ENCODE results near the gene ACOX1. TPM values are rescaled to one million over a fixed set of nuclear protein-coding genes. Genes with fewer than 3 reads are reported as not detected.

ACOX1 gene
- total and polyA plus RNA-seq, 2 of the 13 experiments (the other 11 are each of a cell fraction or from before 2014, with no cell fraction given) = 86.4 to 120 TPM

- TF ChIP-seq, protein P1, sequence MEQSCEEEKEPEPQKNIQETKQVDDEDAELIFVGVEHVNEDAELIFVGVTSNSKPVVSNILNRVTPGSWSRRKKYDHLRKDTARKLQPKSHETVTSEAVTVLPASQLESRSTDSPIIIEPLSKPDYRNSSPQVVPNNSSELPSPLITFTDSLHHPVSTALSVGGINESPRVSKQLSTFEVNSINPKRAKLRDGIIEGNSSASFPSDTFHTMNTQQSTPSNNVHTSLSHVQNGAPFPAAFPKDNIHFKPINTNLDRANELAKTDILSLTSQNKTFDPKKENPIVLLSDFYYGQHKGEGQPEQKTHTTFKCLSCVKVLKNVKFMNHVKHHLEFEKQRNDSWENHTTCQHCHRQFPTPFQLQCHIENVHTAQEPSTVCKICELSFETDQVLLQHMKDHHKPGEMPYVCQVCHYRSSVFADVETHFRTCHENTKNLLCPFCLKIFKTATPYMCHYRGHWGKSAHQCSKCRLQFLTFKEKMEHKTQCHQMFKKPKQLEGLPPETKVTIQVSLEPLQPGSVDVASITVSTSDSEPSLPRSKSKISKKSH (CRISPR knock-in tag; IDR thresholded peaks at IDR 0.05; ENCODE audit: borderline replicate concordance) = peak; percentile 84; the same call in 1 of the 2 replicates
- no peak for TF ChIP-seq ZFP82 (CRISPR knock-in tag; IDR thresholded peaks at IDR 0.05; ENCODE audit: borderline replicate concordance)
- TF ChIP-seq PHF8 (CRISPR knock-in tag; IDR thresholded peaks at IDR 0.05) = peak; percentile 88
- TF ChIP-seq ZNF34 (CRISPR knock-in tag; IDR thresholded peaks at IDR 0.05; ENCODE audit: borderline replicate concordance) = peak; percentile 76; the same call in 1 of the 2 replicates
- no peak; the same call in 1 of the 2 replicates for TF ChIP-seq ZNF292 (CRISPR knock-in tag; IDR thresholded peaks at IDR 0.05; ENCODE audit: borderline replicate concordance, low read depth)
- TF ChIP-seq, protein P2, sequence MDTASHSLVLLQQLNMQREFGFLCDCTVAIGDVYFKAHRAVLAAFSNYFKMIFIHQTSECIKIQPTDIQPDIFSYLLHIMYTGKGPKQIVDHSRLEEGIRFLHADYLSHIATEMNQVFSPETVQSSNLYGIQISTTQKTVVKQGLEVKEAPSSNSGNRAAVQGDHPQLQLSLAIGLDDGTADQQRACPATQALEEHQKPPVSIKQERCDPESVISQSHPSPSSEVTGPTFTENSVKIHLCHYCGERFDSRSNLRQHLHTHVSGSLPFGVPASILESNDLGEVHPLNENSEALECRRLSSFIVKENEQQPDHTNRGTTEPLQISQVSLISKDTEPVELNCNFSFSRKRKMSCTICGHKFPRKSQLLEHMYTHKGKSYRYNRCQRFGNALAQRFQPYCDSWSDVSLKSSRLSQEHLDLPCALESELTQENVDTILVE (CRISPR knock-in tag; IDR thresholded peaks at IDR 0.05) = peak; percentile 91
- TF ChIP-seq HHEX (CRISPR knock-in tag; IDR thresholded peaks at IDR 0.05) = no peak; the same call in 1 of the 2 replicates
- 0 out of 2 replicates have a peak, but pooled peaks have one; percentile 56 for TF ChIP-seq ZNF782 (CRISPR knock-in tag; IDR thresholded peaks at IDR 0.05; ENCODE audit: borderline replicate concordance)
- TF ChIP-seq ZSCAN5A (CRISPR knock-in tag; IDR thresholded peaks at IDR 0.05; ENCODE audit: borderline replicate concordance) = no peak; the same call in 1 of the 2 replicates
- TF ChIP-seq, protein P3, sequence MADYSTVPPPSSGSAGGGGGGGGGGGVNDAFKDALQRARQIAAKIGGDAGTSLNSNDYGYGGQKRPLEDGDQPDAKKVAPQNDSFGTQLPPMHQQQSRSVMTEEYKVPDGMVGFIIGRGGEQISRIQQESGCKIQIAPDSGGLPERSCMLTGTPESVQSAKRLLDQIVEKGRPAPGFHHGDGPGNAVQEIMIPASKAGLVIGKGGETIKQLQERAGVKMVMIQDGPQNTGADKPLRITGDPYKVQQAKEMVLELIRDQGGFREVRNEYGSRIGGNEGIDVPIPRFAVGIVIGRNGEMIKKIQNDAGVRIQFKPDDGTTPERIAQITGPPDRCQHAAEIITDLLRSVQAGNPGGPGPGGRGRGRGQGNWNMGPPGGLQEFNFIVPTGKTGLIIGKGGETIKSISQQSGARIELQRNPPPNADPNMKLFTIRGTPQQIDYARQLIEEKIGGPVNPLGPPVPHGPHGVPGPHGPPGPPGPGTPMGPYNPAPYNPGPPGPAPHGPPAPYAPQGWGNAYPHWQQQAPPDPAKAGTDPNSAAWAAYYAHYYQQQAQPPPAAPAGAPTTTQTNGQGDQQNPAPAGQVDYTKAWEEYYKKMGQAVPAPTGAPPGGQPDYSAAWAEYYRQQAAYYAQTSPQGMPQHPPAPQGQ (CRISPR knock-in tag; IDR thresholded peaks at IDR 0.05; ENCODE audit: borderline replicate concordance) = peak; percentile 54; the same call in 1 of the 2 replicates
- peak; percentile 83 for TF ChIP-seq HOXA3 (CRISPR knock-in tag; IDR thresholded peaks at IDR 0.05)
- TF ChIP-seq, protein P4, sequence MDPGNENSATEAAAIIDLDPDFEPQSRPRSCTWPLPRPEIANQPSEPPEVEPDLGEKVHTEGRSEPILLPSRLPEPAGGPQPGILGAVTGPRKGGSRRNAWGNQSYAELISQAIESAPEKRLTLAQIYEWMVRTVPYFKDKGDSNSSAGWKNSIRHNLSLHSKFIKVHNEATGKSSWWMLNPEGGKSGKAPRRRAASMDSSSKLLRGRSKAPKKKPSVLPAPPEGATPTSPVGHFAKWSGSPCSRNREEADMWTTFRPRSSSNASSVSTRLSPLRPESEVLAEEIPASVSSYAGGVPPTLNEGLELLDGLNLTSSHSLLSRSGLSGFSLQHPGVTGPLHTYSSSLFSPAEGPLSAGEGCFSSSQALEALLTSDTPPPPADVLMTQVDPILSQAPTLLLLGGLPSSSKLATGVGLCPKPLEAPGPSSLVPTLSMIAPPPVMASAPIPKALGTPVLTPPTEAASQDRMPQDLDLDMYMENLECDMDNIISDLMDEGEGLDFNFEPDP (CRISPR knock-in tag; conservative IDR thresholded peaks at IDR 0.05) = 0 out of 2 replicates have a peak, but pooled peaks have one; percentile 2
- peak; percentile 45; the same call in 1 of the 2 replicates for TF ChIP-seq ZBTB7A (CRISPR knock-in tag; IDR thresholded peaks at IDR 0.05)
- TF ChIP-seq PAX8 (CRISPR knock-in tag; IDR thresholded peaks at IDR 0.05; ENCODE audit: borderline replicate concordance) = 0 out of 2 replicates have a peak, but pooled peaks have one; percentile 88
- TF ChIP-seq ZNF746 (CRISPR knock-in tag; IDR thresholded peaks at IDR 0.05) = peak; percentile 53
- TF ChIP-seq BRCA1 (CRISPR knock-in tag; IDR thresholded peaks at IDR 0.05) = peak; percentile 95
- TF ChIP-seq, protein P5, sequence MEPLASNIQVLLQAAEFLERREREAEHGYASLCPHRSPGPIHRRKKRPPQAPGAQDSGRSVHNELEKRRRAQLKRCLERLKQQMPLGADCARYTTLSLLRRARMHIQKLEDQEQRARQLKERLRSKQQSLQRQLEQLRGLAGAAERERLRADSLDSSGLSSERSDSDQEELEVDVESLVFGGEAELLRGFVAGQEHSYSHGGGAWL (CRISPR knock-in tag; IDR thresholded peaks at IDR 0.05) = peak; percentile 93
- peak; percentile 91; the same call in 1 of the 2 replicates for TF ChIP-seq MEIS2 (CRISPR knock-in tag; IDR thresholded peaks at IDR 0.05)
- peak; percentile 90; the same call in 1 of the 2 replicates for TF ChIP-seq CC2D1A (CRISPR knock-in tag; IDR thresholded peaks at IDR 0.05)
These were observed 38.1 kb downstream of the ACOX1 start, which contains the start of gene FBF1 (continued) for GRCh38 chr17:75940727-75941441.
